IMR-90 (cell line): ENCODE results near the gene ANKRD33B. TPM values are rescaled to one million over a fixed set of nuclear protein-coding genes. Genes with fewer than 3 reads are reported as not detected.

Source experiments
- ATAC-seq: fragments of 200-7000 bp; cut with Tn5 transposase; 2 replicates; pipeline ENCODE4 v1.9.1; 2020; ENCODE audit warnings: low read depth, mild to moderate bottlenecking, moderate library complexity
- BruUV-seq: library from RNA; stranded (reverse); fragments of 400-500 nt; replicated peaks from 2 replicates; lab custom pipeline; 2021; lab: Mats Ljungman, UMichigan
- CTCF ChIA-PET: fragments of 300-600 bp; formaldehyde crosslinking; extraction: SDS; loops from one replicate; lab custom pipeline; 2021; ENCODE audit warnings: antibody characterized with exemption; lab: Yijun Ruan, JAX
- POLR2A ChIA-PET: fragments of 300-600 bp; sonication (Branson Sonifier 250); formaldehyde crosslinking; loops from one replicate; lab custom pipeline; 2022; ENCODE audit warnings: antibody characterized with exemption; ENCODE audit not compliant: unreplicated experiment; lab: Charles Lee
- DNase-seq: peaks from one replicate; pipeline ENCODE4 v3.0.0; 2013
- H2AFZ ChIP-seq: replicated peaks from 2 replicates; pipeline ENCODE3; 2013; ENCODE audit warnings: low read length, mild to moderate bottlenecking; ENCODE audit not compliant: poor library complexity
- H2AK5ac ChIP-seq: 2 replicates; pipeline ENCODE4 v1.6.1; 2013; ENCODE audit warnings: low read depth, low read length, inconsistent platforms
- H2AK9ac ChIP-seq: replicated peaks from 2 replicates; pipeline ENCODE3; 2013; ENCODE audit warnings: mild to moderate bottlenecking, low read depth, low read length, moderate library complexity; ENCODE audit not compliant: poor library complexity
- H2BK120ac ChIP-seq: 2 replicates; pipeline ENCODE4 v1.6.1; 2013; ENCODE audit warnings: low read depth, low read length, inconsistent platforms
- H2BK15ac ChIP-seq: 3 replicates; pipeline ENCODE4 v1.6.1; 2013; ENCODE audit warnings: low read depth, low read length, inconsistent platforms
- H2BK20ac ChIP-seq: 2 replicates; pipeline ENCODE4 v1.6.1; 2013; ENCODE audit warnings: low read depth, mild to moderate bottlenecking, inconsistent platforms, low read length, moderate library complexity
- H2BK5ac ChIP-seq: 2 replicates; pipeline ENCODE4 v1.6.1; 2013; ENCODE audit warnings: mild to moderate bottlenecking, low read depth, low read length, inconsistent platforms; ENCODE audit not compliant: poor library complexity, severe bottlenecking
- H3K14ac ChIP-seq: replicated peaks from 2 replicates; pipeline ENCODE4 v1.6.1; 2013; ENCODE audit warnings: low read depth, low read length, inconsistent platforms
- H3K18ac ChIP-seq: 2 replicates; pipeline ENCODE4 v1.6.1; 2013; ENCODE audit warnings: low read depth, low read length, control low read depth
- H3K23ac ChIP-seq: 2 replicates; pipeline ENCODE4 v1.6.1; 2013; ENCODE audit warnings: low read depth, low read length, inconsistent platforms
- H3K27ac ChIP-seq: 2 replicates; pipeline ENCODE4 v1.5.1; 2013; ENCODE audit warnings: mild to moderate bottlenecking, control low read depth, low read length; ENCODE audit not compliant: insufficient read depth
- H3K27me3 ChIP-seq: 2 replicates; pipeline ENCODE4 v1.6.1; 2013; ENCODE audit warnings: low read length; ENCODE audit not compliant: control insufficient read depth, insufficient read depth
- H3K36me3 ChIP-seq: 2 replicates; pipeline ENCODE4 v1.6.1; 2013; ENCODE audit warnings: low read length, mixed read lengths; ENCODE audit not compliant: control insufficient read depth, insufficient read depth
- H3K4ac ChIP-seq: 2 replicates; pipeline ENCODE4 v1.6.1; 2013; ENCODE audit warnings: low read depth, low read length, inconsistent platforms
- H3K4me1 ChIP-seq: 2 replicates; pipeline ENCODE4 v1.6.1; 2013; ENCODE audit warnings: low read length, mixed read lengths; ENCODE audit not compliant: control insufficient read depth, insufficient read depth
- H3K4me2 ChIP-seq: 2 replicates; pipeline ENCODE4 v1.6.1; 2013; ENCODE audit warnings: low read depth, mild to moderate bottlenecking, control low read depth, low read length, moderate library complexity
- H3K4me3 ChIP-seq: 2 replicates; pipeline ENCODE4 v1.5.1; 2013; ENCODE audit warnings: low read depth, mild to moderate bottlenecking, control low read depth, low read length, moderate library complexity; ENCODE audit not compliant: insufficient read depth
- H3K56ac ChIP-seq: 2 replicates; pipeline ENCODE4 v1.6.1; 2013; ENCODE audit warnings: low read length, inconsistent platforms; ENCODE audit not compliant: insufficient read depth; ENCODE audit errors: extremely low read depth
- H3K79me1 ChIP-seq, 2 experiments: 2 replicates each; pipeline ENCODE4 v1.6.1; 2013; ENCODE audit warnings: low read length in 2 of 2, inconsistent platforms in 1 of 2, low read depth in 1 of 2
- H3K9ac ChIP-seq: 2 replicates; pipeline ENCODE4 v1.6.1; 2013; ENCODE audit warnings: low read depth, low read length, control low read depth
- H3K9me1 ChIP-seq: 2 replicates; pipeline ENCODE4 v1.6.1; 2013; ENCODE audit warnings: low read length, inconsistent platforms; ENCODE audit not compliant: insufficient read depth
- H3K9me3 ChIP-seq: 2 replicates; pipeline ENCODE4 v1.6.1; 2013; ENCODE audit warnings: low read length; ENCODE audit not compliant: control insufficient read depth, insufficient read depth
- H4K20me1 ChIP-seq: 2 replicates; pipeline ENCODE4 v1.6.1; 2013; ENCODE audit warnings: low read length, inconsistent platforms; ENCODE audit not compliant: insufficient read depth
- H4K5ac ChIP-seq: 2 replicates; pipeline ENCODE4 v1.6.1; 2013; ENCODE audit warnings: mild to moderate bottlenecking, low read depth, low read length, control low read depth
- H4K8ac ChIP-seq, 2 experiments: 2 replicates each; pipeline ENCODE4 v1.6.1; 2013; ENCODE audit warnings: low read depth in 2 of 2, low read length in 2 of 2, control low read depth in 1 of 2, inconsistent platforms in 1 of 2
- H4K91ac ChIP-seq: 2 replicates; pipeline ENCODE4 v1.6.1; 2013; ENCODE audit warnings: low read depth, low read length, inconsistent platforms; ENCODE audit not compliant: insufficient read depth
- BHLHE40 ChIP-seq: fragments of 150-350 bp; IDR thresholded peaks from 2 replicates; pipeline ENCODE4 v1.6.1; 2016; ENCODE audit warnings: mild to moderate bottlenecking, low read depth, low read length
- CEBPB ChIP-seq: IDR thresholded peaks from 2 replicates; pipeline ENCODE4 v1.6.1; 2012; ENCODE audit warnings: low read depth, low read length, improper control_type of control experiment
- CHD1 ChIP-seq: IDR thresholded peaks from 2 replicates; pipeline ENCODE4 v1.6.1; 2012; ENCODE audit warnings: low read depth, low read length, improper control_type of control experiment
- CTCF ChIP-seq: conservative IDR thresholded peaks from 2 replicates; pipeline ENCODE4 v1.5.1; 2012; ENCODE audit warnings: mild to moderate bottlenecking, low read depth, low read length, improper control_type of control experiment
- ELK1 ChIP-seq: fragments of 150-350 bp; IDR thresholded peaks from 2 replicates; pipeline ENCODE4 v1.6.1; 2016; ENCODE audit warnings: low read depth, mild to moderate bottlenecking, low read length, moderate library complexity, borderline replicate concordance
- FOS ChIP-seq: fragments of 150-350 bp; IDR thresholded peaks from 2 replicates; pipeline ENCODE4 v1.6.1; 2016; ENCODE audit warnings: low read depth, low read length
- MAFK ChIP-seq: IDR thresholded peaks from 2 replicates; pipeline ENCODE4 v1.6.1; 2012; ENCODE audit warnings: low read depth, low read length, improper control_type of control experiment
- MAZ ChIP-seq: IDR thresholded peaks from 2 replicates; pipeline ENCODE4 v1.6.1; 2012; ENCODE audit warnings: low read depth, mild to moderate bottlenecking, low read length, improper control_type of control experiment, moderate library complexity, borderline replicate concordance
- MXI1 ChIP-seq: IDR thresholded peaks from 2 replicates; pipeline ENCODE4 v1.6.1; 2012; ENCODE audit warnings: low read depth, mild to moderate bottlenecking, low read length, moderate library complexity, borderline replicate concordance
- NFE2L2 ChIP-seq: fragments of 150-350 bp; IDR thresholded peaks from 2 replicates; pipeline ENCODE4 v1.6.1; 2016; ENCODE audit warnings: low read depth, mild to moderate bottlenecking, low read length
- POLR2A ChIP-seq: IDR thresholded peaks from 2 replicates; pipeline ENCODE4 v1.6.1; 2012; ENCODE audit warnings: mild to moderate bottlenecking, low read depth, low read length
- RAD21 ChIP-seq: IDR thresholded peaks from 2 replicates; pipeline ENCODE4 v1.6.1; 2012; ENCODE audit warnings: low read length, improper control_type of control experiment
- RCOR1 ChIP-seq: IDR thresholded peaks from 2 replicates; pipeline ENCODE4 v1.6.1; 2012; ENCODE audit warnings: mild to moderate bottlenecking, low read length, improper control_type of control experiment; ENCODE audit not compliant: insufficient replicate concordance
- RFX5 ChIP-seq: IDR thresholded peaks from 2 replicates; pipeline ENCODE4 v1.8.0; 2012; ENCODE audit warnings: low read depth, mild to moderate bottlenecking, low read length, moderate library complexity
- SMC3 ChIP-seq: fragments of 150-350 bp; IDR thresholded peaks from 2 replicates; pipeline ENCODE4 v1.6.1; 2016; ENCODE audit warnings: low read depth, mild to moderate bottlenecking, antibody characterized with exemption, low read length, moderate library complexity
- USF2 ChIP-seq: fragments of 150-350 bp; IDR thresholded peaks from 2 replicates; pipeline ENCODE4 v1.6.1; 2017; ENCODE audit warnings: mild to moderate bottlenecking, antibody characterized with exemption, low read length, low read depth
- WGBS, 2 experiments: methylation state at CpG; one replicate each; pipeline versions ENCODE4 v1.1.5 to v1.1.7; 2013; ENCODE audit warnings: missing lambda C conversion rate in 2 of 2; ENCODE audit not compliant: insufficient read length in 1 of 2; ENCODE audit errors: extremely low coverage in 2 of 2; 5-methylcytosine and 5-hydroxymethylcytosine counted together
- dilution Hi-C: fragments of 300-500 bp; cut with HindIII; formaldehyde crosslinking; loops from one replicate; pipeline ENCODE4 v1.14.3; 2018; ENCODE audit warnings: low sequenced_read_pairs; ENCODE audit not compliant: unreplicated experiment
- in situ Hi-C: fragments of 300-500 bp; cut with MboI; formaldehyde crosslinking; loops from 3 replicates; pipeline ENCODE4 v1.14.3; 2019; ENCODE audit warnings: low sequenced_read_pairs, inconsistent platforms, mixed read lengths
- intact Hi-C: fragments of 100-400 bp; cut with micrococcal nuclease; formaldehyde crosslinking; loops from 2 replicates; pipeline ENCODE4 v1.10.0; 2022
- polyA plus RNA-seq, 3 experiments: library from polyadenylated mRNA; depleted of rRNA; stranded (reverse); fragments of >200 nt; gene quantifications; 2 replicates each; pipeline ENCODE4 v1.2.3, GENCODE V29; 2012; ENCODE audit warnings: low replicate concordance in 1 of 3
- total RNA-seq: library from RNA; depleted of rRNA; stranded (reverse); fragments of >200 nt; gene quantifications from 2 replicates; pipeline ENCODE4 v1.2.3, GENCODE V29; 2012

ANKRD33B gene
- total and polyA plus RNA-seq, 2 of the 4 experiments (the other 2 are of a cell fraction): 2.5 to 3.3 TPM

GRCh38 chr5:10661401-10661800 is 97.5 kb downstream of the ANKRD33B start:
- WGBS, 2 experiments: 100% methylated on average over 1 of the region's 13 CpGs; no CpG with 5 or more reads in 1 of the 2 experiments
- ATAC-seq: no peak
- no peak overlapping the region for H3K18ac ChIP-seq
- no peaks in the 10 kb centered on the region; the same call in 1 of the 2 replicates for H3K9me3 ChIP-seq
- no peak overlapping the region for H4K91ac ChIP-seq
- H4K20me1 ChIP-seq: peaks cover under 1% of the 10 kb centered on the region; the same call in 1 of the 2 replicates
- no peak overlapping the region for H3K9ac ChIP-seq
- peaks cover 2% of the 10 kb centered on the region; the same call in 1 of the 2 replicates for H3K36me3 ChIP-seq
- H3K23ac ChIP-seq: no peak overlapping the region
- H2AK5ac ChIP-seq: no peak overlapping the region
- H3K4me2 ChIP-seq: no peak overlapping the region
- no peak overlapping the region for H3K14ac ChIP-seq
- no peak overlapping the region for H2AFZ ChIP-seq
- H2BK20ac ChIP-seq: no peak overlapping the region
- dilution Hi-C loops: no loop called here
- no peak overlapping the region for H3K27ac ChIP-seq
- ChIA-PET CTCF (no interaction called here), POLR2A (no interaction called here)
- no peak overlapping the region for H2BK15ac ChIP-seq
- no peak overlapping the region for H3K56ac ChIP-seq
- intact Hi-C loops: no loop called here
- no peaks in the 10 kb centered on the region; the same call in 1 of the 2 replicates for H3K4me1 ChIP-seq
- H2BK120ac ChIP-seq: no peak overlapping the region
- H2AK9ac ChIP-seq: no peak overlapping the region
- H3K4ac ChIP-seq: no peak overlapping the region
- 0 out of 2 replicates have a peak, but pooled peaks cover under 1% of the 10 kb centered on the region for H3K9me1 ChIP-seq
- no peak overlapping the region for H4K8ac ChIP-seq
- H4K5ac ChIP-seq: no peak overlapping the region
- TF ChIP-seq SMC3 (no peak), RFX5 (no peak), MAFK (no peak), ELK1 (no peak), MXI1 (no peak), MAZ (no peak), RAD21 (no peak), FOS (no peak), BHLHE40 (no peak), RCOR1 (no peak), POLR2A (no peak), CEBPB (no peak), CTCF (no peak), USF2 (no peak), NFE2L2 (no peak), CHD1 (no peak)
- in situ Hi-C loops: no loop called here
- no peaks in the 10 kb centered on the region; the same call in 1 of the 2 replicates for H3K27me3 ChIP-seq
- H3K4me3 ChIP-seq: no peak overlapping the region
- no TSS peak for BruUV-seq
- no peak for DNase-seq
- no peak overlapping the region for H2BK5ac ChIP-seq
- no peaks in the 10 kb centered on the region for H3K79me1 ChIP-seq
